Right lobe of liver (tissue), 6 donors: ENCODE results near the gene SLC6A20. TPM values are rescaled to one million over a fixed set of nuclear protein-coding genes. Genes with fewer than 3 reads are reported as not detected.

Source experiments
- ATAC-seq, 4 donors: fragments of 200-7000 bp; cut with Tn5 transposase; one replicate each; pipeline ENCODE4 v1.9.1; 2020; ENCODE audit warnings: mild to moderate bottlenecking in 4 of 4, moderate library complexity in 4 of 4
- DNase-seq, 3 donors: peaks; one replicate each; pipeline ENCODE4 v3.0.0-alpha.2; 2020
- H3K27ac ChIP-seq, 3 donors: fragments of 200-600 bp; one replicate each; pipeline ENCODE4 v1.8.0; 2022
- H3K27me3 ChIP-seq, 2 donors: fragments of 200-600 bp; one replicate each; pipeline ENCODE4 v1.8.0; 2022
- H3K36me3 ChIP-seq, 4 donors: fragments of 200-600 bp; sonication (generic) in 1 of 4; one replicate each; pipeline versions ENCODE4 v1.5.1 to v1.8.0; 2017 to 2022; ENCODE audit warnings: control low read depth in 1 of 4
- H3K4me1 ChIP-seq, 4 donors: fragments of 200-600 bp; sonication (generic) in 1 of 4; one replicate each; pipeline versions ENCODE4 v1.5.1 to v1.8.0; 2017 to 2022; ENCODE audit warnings: control low read depth in 1 of 4
- H3K4me3 ChIP-seq, 3 donors: fragments of 200-600 bp; one replicate each; pipeline ENCODE4 v1.8.0; 2022
- H3K9me3 ChIP-seq, 4 donors: fragments of 200-600 bp; sonication (generic) in 1 of 4; one replicate each; pipeline versions ENCODE4 v1.5.1 to v1.8.0; 2017 to 2022; ENCODE audit warnings: control low read depth in 1 of 4
- POLR2A ChIP-seq: fragments of 450-650 bp; IDR thresholded peaks from one replicate; pipeline ENCODE4 v1.6.1; 2017; ENCODE audit warnings: antibody characterized with exemption, mild to moderate bottlenecking
- WGBS: methylation state at CpG from one replicate; pipeline ENCODE4 v1.1.6; 2018; ENCODE audit warnings: low coverage, low lambda C conversion rate; ENCODE audit not compliant: insufficient coverage; ENCODE audit errors: missing lambda C conversion rate; 5-methylcytosine and 5-hydroxymethylcytosine counted together
- intact Hi-C, 2 donors: fragments of 100-400 bp; cut with DNase I; formaldehyde crosslinking; loops; one replicate each; pipeline versions ENCODE4 v1.11.2 to v1.14.1; 2022
- total RNA-seq, 6 experiments: library from RNA; depleted of rRNA in 2 of 6; stranded (reverse); fragments of >200 nt in 2 of 6; fragmentation: NEBNext Ultra II Directional in 3 of 6; extraction: Animal tissue kit (Norgen Biotek cat#: 25700) in 3 of 6; gene quantifications; one replicate each; pipeline versions ENCODE4 v1.1.0 to v1.2.4, GENCODE V29; 2016 to 2023
- TF ChIP-seq, protein P1 (sequence below), 4 donors: fragments of 200-600 bp in 3 of 4; fragments of 450-650 bp in 1 of 4; IDR thresholded peaks; one replicate each; pipeline versions ENCODE4 v1.5.1 to v1.8.0; 2016 to 2022; ENCODE audit warnings: antibody characterized with exemption in 4 of 4, mild to moderate bottlenecking in 2 of 4
- donor health status: DM: no; HTN: yes; CAD: no.
- donor health status: DM: no; HTN: no; CAD: no.
- donor health status: DM: no; HTN: no; CAD: no.
- donor health status: DM: no; HTN: yes; CAD: no.
- donor health status: DM: no; HTN: yes; CAD: no.

SLC6A20 gene
- total RNA-seq, 6 experiments from 2014 or later, result 0.07 to 0.21 (median 0.12) TPM; not detected in 3

DNA sequence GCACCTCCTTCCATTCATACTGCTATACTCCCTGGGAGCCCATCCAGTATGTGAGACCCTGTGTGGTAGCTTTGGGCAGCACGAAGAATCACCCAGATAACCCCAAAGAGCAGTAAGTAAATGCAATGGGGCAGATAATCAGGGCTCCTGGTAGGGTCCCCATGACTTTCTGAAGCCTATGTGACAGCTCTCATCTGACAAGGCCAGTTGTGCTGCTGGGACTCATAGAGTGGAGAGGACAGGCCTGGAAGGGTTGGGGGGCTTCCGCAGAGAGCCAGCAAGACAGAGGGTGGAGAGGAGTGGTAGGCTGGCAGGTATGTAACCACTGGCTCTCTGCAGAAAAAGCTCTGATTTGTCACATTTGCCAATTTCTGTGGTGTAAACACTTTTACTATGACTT lies 3.2 kb upstream of the SLC6A20 start:
- TF ChIP-seq, protein P1, sequence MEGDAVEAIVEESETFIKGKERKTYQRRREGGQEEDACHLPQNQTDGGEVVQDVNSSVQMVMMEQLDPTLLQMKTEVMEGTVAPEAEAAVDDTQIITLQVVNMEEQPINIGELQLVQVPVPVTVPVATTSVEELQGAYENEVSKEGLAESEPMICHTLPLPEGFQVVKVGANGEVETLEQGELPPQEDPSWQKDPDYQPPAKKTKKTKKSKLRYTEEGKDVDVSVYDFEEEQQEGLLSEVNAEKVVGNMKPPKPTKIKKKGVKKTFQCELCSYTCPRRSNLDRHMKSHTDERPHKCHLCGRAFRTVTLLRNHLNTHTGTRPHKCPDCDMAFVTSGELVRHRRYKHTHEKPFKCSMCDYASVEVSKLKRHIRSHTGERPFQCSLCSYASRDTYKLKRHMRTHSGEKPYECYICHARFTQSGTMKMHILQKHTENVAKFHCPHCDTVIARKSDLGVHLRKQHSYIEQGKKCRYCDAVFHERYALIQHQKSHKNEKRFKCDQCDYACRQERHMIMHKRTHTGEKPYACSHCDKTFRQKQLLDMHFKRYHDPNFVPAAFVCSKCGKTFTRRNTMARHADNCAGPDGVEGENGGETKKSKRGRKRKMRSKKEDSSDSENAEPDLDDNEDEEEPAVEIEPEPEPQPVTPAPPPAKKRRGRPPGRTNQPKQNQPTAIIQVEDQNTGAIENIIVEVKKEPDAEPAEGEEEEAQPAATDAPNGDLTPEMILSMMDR (IDR thresholded peaks at IDR 0.05), result no peak
- no peak for TF ChIP-seq POLR2A
- Histone ChIP-seq H3K36me3 (no peaks in the 10 kb centered on the region), H3K4me3 (no peak overlapping the region), H3K27ac (no peak overlapping the region), H3K9me3 (no peaks in the 10 kb centered on the region), H3K27me3 (peaks cover 12 to 20% of the 10 kb centered on the region in 2 donors), H3K4me1 (peaks cover 0 to 11% (median 0%) of the 10 kb centered on the region in 4 donors)
- DNase-seq (no peak), ATAC-seq (no peak)
- WGBS, result 69% methylated on average over 2 of the region's 2 CpGs
- intact Hi-C loops, result no loop called here

DNA sequence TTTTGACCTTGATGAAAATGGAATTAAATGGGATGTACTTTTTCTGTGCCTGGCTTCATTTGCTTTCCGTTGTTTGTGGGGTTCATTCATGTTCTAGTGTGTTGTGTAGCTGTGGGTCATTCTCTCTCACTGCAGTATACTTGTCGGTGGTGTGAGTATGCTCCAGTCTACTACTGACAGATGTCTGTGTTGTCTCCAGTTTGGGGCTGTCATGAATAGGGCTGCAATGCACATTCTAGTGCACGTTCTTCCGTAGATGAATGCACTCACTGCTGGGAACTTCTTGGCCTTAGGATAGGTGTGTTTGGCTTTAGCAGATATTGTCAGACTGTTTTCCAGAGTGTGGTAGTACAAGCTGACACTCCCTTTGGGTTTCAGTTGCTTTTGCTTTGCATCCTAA lies 1.7 kb upstream of the SLC6A20 start:
- 42% methylated on average over 3 of the region's 4 CpGs for WGBS
- H3K9me3 ChIP-seq, result no peaks in the 10 kb centered on the region
- H3K4me3 ChIP-seq, result no peak overlapping the region
- intact Hi-C loops, result no loop called here
- ATAC-seq, result no peak
- TF ChIP-seq POLR2A, result no peak
- TF ChIP-seq, protein P1 (IDR thresholded peaks at IDR 0.05), result no peak
- H3K36me3 ChIP-seq, result no peaks in the 10 kb centered on the region
- peaks cover 0 to 11% (median 0%) of the 10 kb centered on the region in 4 donors for H3K4me1 ChIP-seq
- no peak overlapping the region for H3K27ac ChIP-seq
- H3K27me3 ChIP-seq, result peaks cover 12 to 20% of the 10 kb centered on the region in 2 donors
- no peak for DNase-seq

DNA sequence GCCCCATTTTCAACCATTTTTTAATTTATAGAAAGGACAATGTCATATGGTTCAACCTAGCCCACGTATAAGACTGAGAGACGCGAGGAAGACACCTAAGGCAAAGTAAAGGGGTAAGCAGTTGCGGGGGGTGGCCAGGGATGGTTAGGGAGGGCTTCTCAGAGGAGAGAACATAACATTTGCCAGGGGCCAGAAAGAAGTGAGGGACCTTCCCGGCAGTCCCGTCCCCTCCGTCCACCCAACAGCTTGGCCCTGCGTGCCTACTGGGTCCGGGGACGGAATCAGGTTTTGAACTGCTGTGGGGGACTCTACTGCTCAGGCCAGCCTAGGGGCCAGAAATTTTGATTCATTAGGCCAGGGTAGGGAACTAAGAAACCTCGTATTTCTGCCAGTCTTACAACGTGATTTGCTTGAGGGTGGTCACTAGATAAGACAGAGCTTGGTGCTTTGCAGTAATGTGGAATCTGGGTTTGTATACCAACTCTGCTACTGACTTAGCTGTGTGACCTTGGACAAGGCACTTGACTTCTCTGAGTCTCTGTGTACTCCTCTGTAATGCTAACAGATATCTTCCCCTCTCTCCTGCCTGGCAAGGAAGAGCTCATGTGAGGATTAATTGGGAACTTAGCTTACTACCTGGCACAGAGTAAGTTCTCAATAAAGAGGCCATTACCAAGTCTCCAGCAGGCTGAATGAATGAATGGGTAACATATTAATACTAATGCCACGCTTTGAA lies 734 bp upstream of the SLC6A20 start:
- no peak overlapping the region for H3K27ac ChIP-seq
- TF ChIP-seq, protein P1 (IDR thresholded peaks at IDR 0.05), result no peak
- no peak for TF ChIP-seq POLR2A
- WGBS, result 51% methylated on average over 9 of the region's 13 CpGs
- H3K9me3 ChIP-seq, result no peaks in the 10 kb centered on the region
- ATAC-seq, result no peak
- peaks cover 12 to 20% of the 10 kb centered on the region in 2 donors for H3K27me3 ChIP-seq
- peaks cover 0 to 11% (median 0%) of the 10 kb centered on the region in 4 donors for H3K4me1 ChIP-seq
- intact Hi-C loops, result no loop called here
- DNase-seq, result no peak
- no peak overlapping the region for H3K4me3 ChIP-seq
- H3K36me3 ChIP-seq, result no peaks in the 10 kb centered on the region

DNA sequence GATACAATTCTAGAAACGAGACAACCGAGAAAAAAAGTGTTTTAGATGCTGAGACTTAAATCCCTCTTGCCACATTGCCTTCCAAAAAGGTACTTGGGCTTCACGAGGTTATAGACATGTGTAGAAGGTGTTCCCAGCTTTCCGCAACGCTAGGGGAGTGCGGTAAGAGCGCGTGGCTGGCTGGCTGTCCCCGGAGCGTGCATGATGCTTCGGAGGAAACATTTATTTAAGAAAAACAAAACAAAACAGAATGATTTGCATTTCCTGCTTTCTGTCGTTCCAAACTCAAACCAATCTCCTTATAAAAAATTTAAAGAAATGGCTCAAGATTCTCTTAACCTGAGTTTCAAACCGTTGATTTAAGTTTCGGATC lies 841 bp downstream of the SLC6A20 start:
- Histone ChIP-seq H3K4me3 (no peak overlapping the region), H3K27ac (no peak overlapping the region), H3K9me3 (no peaks in the 10 kb centered on the region), H3K4me1 (peaks cover 0 to 11% (median 0%) of the 10 kb centered on the region in 4 donors), H3K27me3 (peaks cover 12 to 20% of the 10 kb centered on the region in 2 donors), H3K36me3 (no peaks in the 10 kb centered on the region)
- DNase-seq (no peak), ATAC-seq (no peak)
- no peak for TF ChIP-seq POLR2A
- TF ChIP-seq, protein P1 (IDR thresholded peaks at IDR 0.05), result no peak
- 26% methylated on average over 14 of the region's 14 CpGs for WGBS
- intact Hi-C loops, result no loop called here
